ENCODE results near the gene ATP11C. TPM values are rescaled to one million over a fixed set of nuclear protein-coding genes. Genes with fewer than 3 reads are reported as not detected.
A peak's percentile ranks its signal among the peaks of the same experiment; 100 is the strongest.

The ATP11C gene
- total RNA-seq, 4 donors from 2014 or later = 35.6 to 67.9 (median 52.4) TPM

DNA sequence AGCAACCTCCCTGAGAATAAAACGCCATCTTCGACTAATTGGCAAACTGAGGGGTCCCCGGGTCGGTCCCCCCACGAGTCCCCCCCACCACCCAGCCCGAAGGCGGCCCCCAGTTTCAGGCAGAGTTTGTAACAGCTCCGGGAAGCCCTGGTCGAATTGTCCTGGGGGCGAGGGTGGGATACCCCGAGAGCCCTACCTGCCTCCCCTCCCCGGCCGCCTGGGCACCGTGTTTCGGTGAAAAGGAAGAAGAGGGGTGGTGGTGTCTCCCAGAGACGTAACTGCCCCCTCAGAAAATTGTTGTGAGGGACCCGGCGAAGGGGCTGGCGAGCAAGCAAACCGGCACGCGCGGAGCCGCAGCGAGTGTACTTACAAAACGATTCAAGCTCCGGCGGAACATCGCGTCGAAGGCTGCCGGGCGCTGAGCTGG lies 1.2 kb downstream of the ATP11C start:
- DNase-seq = peak in 1 of 2 donors; percentile 19
- Histone ChIP-seq H3K4me1 (no peaks in the 10 kb centered on the region), H3K4me3 (peak overlapping the region; percentile 52 to 82), H3K27me3 (no peaks in the 10 kb centered on the region), H3K36me3 (no peaks in the 10 kb centered on the region), H3K9me3 (no peaks in the 10 kb centered on the region), H3K27ac (peak overlapping the region; percentile 90 to 99)
- intact Hi-C loops (cut with DNase I; ENCODE audit: low total_unique reads) = no loop called here
- TF ChIP-seq POLR2A (IDR thresholded peaks at IDR 0.05) = no peak
- TF ChIP-seq, protein P1, sequence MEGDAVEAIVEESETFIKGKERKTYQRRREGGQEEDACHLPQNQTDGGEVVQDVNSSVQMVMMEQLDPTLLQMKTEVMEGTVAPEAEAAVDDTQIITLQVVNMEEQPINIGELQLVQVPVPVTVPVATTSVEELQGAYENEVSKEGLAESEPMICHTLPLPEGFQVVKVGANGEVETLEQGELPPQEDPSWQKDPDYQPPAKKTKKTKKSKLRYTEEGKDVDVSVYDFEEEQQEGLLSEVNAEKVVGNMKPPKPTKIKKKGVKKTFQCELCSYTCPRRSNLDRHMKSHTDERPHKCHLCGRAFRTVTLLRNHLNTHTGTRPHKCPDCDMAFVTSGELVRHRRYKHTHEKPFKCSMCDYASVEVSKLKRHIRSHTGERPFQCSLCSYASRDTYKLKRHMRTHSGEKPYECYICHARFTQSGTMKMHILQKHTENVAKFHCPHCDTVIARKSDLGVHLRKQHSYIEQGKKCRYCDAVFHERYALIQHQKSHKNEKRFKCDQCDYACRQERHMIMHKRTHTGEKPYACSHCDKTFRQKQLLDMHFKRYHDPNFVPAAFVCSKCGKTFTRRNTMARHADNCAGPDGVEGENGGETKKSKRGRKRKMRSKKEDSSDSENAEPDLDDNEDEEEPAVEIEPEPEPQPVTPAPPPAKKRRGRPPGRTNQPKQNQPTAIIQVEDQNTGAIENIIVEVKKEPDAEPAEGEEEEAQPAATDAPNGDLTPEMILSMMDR (IDR thresholded peaks at IDR 0.05) = no peak

DNA sequence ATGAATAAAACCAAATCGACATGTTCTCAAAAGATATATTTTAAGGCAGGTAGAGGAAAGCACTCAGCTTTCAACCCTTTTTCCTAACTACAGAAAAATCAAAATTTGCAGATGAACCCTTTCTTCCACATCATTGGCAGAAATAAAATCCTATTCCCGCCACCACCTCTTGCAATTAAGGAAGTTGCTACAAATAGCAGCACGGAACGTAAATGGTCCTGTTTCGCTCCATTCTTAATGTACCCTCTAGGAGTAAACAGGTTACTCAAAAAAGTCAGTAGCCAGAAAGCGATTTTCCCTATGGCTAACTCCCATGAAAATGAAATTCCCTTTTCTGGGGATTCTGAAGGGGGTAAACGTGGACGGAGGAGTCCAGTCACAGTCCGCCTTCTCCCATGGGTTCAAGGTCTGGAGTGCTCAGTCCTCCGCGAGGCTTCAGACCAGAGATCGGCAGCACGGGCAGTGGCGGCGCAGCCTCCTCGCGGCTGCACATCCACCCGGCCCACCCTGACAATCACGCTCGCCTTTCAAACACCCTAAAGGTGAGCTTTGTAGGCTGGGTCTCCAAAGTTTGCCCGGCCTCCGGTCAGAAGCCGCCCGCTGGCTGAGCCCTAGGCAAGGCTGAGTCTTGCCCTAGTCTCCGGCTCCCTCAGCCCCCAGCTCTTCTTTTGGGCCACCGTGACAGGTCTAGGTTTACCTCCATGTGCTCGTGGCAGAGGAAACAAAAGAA lies 1.8 kb downstream of the ATP11C start:
- H3K27ac ChIP-seq = peak overlapping the region; percentile 90 to 99
- intact Hi-C loops (cut with DNase I; ENCODE audit: low total_unique reads) = no loop called here
- no peaks in the 10 kb centered on the region for H3K27me3 ChIP-seq

DNA sequence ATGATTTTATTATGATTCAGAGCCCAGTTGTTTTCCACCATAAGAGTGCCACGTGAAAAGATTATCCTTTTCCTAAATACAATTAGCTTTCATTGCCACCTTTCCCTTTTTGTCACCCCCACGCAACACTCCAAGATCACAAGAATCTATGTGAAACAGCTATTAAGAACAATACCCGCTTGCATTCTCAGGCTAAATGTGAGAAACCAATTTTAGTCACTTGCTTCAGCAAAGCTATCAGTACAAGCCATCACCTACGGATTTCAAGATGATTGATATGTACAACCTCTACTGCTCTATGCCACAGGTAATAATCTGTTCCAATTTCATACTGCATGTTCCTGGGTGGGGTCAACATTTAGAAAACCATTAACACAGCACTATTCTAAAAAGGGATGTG lies 2.5 kb downstream of the ATP11C start:
- H3K4me3 ChIP-seq = peak overlapping the region in 1 of 2 donors; percentile 82
- intact Hi-C loops (cut with DNase I; ENCODE audit: low total_unique reads) = no loop called here
- no peak overlapping the region for H3K27ac ChIP-seq

More for the DNA sequence above, 1.8 kb downstream of the ATP11C start:
- H3K9me3 ChIP-seq = no peaks in the 10 kb centered on the region
- DNase-seq = no peak
- H3K36me3 ChIP-seq = no peaks in the 10 kb centered on the region
- H3K4me3 ChIP-seq = peak overlapping the region; percentile 52 to 82
- H3K4me1 ChIP-seq = no peaks in the 10 kb centered on the region
- no peak for TF ChIP-seq POLR2A (IDR thresholded peaks at IDR 0.05)
- TF ChIP-seq, protein P1 (IDR thresholded peaks at IDR 0.05) = no peak

DNA sequence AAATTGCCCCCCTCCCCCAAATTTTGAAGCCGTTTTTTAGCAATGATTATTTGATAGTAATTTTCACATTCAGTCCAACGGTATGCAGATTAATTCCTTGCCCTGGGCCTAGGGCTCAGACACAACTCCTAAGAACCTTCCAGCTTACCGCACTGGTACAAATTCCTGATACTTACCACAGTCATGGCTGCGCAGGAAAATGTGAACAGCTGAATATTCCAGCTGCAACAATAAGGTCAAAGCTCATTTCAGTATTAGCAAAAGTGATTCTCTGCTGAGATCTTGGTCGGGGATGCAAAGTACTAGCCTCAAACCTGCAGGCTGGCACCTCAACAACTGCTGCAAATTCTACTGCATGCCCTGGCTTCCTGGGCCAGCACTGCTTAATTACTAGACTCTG lies 3.0 kb downstream of the ATP11C start:
- Histone ChIP-seq H3K9me3 (no peaks in the 10 kb centered on the region), H3K27ac (no peak overlapping the region), H3K4me3 (no peak overlapping the region), H3K4me1 (no peaks in the 10 kb centered on the region), H3K36me3 (no peaks in the 10 kb centered on the region), H3K27me3 (no peaks in the 10 kb centered on the region)
- no peak for TF ChIP-seq POLR2A (IDR thresholded peaks at IDR 0.05)
- TF ChIP-seq, protein P1 (IDR thresholded peaks at IDR 0.05) = no peak
- no peak for DNase-seq
- intact Hi-C loops (cut with DNase I; ENCODE audit: low total_unique reads) = no loop called here

More for the DNA sequence above, 2.5 kb downstream of the ATP11C start:
- no peaks in the 10 kb centered on the region for H3K9me3 ChIP-seq
- TF ChIP-seq, protein P1 (IDR thresholded peaks at IDR 0.05) = no peak
- no peak for TF ChIP-seq POLR2A (IDR thresholded peaks at IDR 0.05)
- no peaks in the 10 kb centered on the region for H3K36me3 ChIP-seq
- no peak for DNase-seq
- no peaks in the 10 kb centered on the region for H3K4me1 ChIP-seq
- H3K27me3 ChIP-seq = no peaks in the 10 kb centered on the region

DNA sequence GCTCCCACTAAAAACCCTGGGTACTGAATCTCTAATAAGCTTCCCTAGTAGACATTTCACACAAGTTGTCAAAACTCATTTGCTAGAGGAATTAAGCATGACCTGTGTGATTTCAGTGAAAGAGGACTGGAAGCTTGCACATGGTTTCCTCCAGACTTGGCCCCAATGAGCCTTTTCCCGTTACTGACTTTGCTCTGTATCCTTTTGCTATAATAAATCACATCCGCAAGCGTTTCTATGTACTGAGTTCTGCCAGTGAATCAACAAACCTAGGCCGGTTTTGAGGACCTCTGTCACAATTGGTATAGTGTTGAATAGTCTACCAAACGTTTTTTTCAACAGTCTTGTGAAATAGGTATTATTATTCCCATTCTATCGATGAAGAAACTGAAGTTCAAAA lies 8.2 kb downstream of the ATP11C start:
- Histone ChIP-seq H3K27ac (no peak overlapping the region), H3K4me3 (no peak overlapping the region), H3K9me3 (no peaks in the 10 kb centered on the region), H3K27me3 (no peaks in the 10 kb centered on the region), H3K4me1 (no peaks in the 10 kb centered on the region), H3K36me3 (no peaks in the 10 kb centered on the region)
- intact Hi-C loops (cut with DNase I; ENCODE audit: low total_unique reads) = no loop called here
- no peak for DNase-seq
- TF ChIP-seq POLR2A (IDR thresholded peaks at IDR 0.05) = no peak
- TF ChIP-seq, protein P1 (IDR thresholded peaks at IDR 0.05) = no peak

All from uterus (tissue), 4 donors.